ENCODE data around the gene SFXN3. TPM values are rescaled to one million over a fixed set of nuclear protein-coding genes. Genes with fewer than 3 reads are reported as not detected.
"Not testable (repeated sequence)": the region's sequence is repeated elsewhere in the genome, so short reads cannot be mapped to it uniquely, and the experiment has no call there.

The SFXN3 gene
- total and polyA plus RNA-seq, 11 donors = 11.7 to 37.4 (median 17.8) TPM

DNA sequence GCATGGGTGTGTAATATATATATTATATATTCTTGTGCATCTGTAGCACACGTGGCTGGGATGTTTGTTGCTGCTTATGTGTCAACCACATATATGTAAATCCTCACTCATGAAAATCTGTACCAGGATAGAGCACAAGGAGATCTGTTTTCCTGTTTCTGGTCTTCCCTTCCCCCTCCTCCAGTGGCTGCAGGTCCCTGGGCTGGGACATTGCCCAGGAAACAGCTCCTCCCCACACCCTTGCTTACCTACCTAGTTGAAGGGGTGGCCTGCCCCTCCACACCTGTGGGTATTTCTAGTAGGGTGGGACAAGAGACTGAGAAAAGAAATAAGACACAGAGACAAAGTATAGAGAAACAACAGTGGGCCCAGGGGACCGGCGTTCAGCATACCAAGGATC is 2.2 kb downstream of the SFXN3 start:
- no peak for TF ChIP-seq POLR2A (IDR thresholded peaks at IDR 0.05)
- TF ChIP-seq, protein P1, sequence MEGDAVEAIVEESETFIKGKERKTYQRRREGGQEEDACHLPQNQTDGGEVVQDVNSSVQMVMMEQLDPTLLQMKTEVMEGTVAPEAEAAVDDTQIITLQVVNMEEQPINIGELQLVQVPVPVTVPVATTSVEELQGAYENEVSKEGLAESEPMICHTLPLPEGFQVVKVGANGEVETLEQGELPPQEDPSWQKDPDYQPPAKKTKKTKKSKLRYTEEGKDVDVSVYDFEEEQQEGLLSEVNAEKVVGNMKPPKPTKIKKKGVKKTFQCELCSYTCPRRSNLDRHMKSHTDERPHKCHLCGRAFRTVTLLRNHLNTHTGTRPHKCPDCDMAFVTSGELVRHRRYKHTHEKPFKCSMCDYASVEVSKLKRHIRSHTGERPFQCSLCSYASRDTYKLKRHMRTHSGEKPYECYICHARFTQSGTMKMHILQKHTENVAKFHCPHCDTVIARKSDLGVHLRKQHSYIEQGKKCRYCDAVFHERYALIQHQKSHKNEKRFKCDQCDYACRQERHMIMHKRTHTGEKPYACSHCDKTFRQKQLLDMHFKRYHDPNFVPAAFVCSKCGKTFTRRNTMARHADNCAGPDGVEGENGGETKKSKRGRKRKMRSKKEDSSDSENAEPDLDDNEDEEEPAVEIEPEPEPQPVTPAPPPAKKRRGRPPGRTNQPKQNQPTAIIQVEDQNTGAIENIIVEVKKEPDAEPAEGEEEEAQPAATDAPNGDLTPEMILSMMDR (IDR thresholded peaks at IDR 0.05) = no peak
- no peak for ATAC-seq
- DNase-seq = peak in 1 of 5 donors; percentile 19
- Histone ChIP-seq H3K9me3 (no peaks in the 10 kb centered on the region), H3K36me3 (peaks cover 0 to 39% (median 38%) of the 10 kb centered on the region in 9 donors), H3K27ac (peak overlapping the region in 11 of 12 donors; percentile 87 to 100 (median 96)), H3K4me3 (peak overlapping the region in 10 of 12 donors; percentile 57 to 94 (median 68)), H3K27me3 (no peaks in the 10 kb centered on the region), H3K4me1 (peaks cover 0 to 39% (median 20%) of the 10 kb centered on the region in 12 donors)
- 73 to 88% (median 80%) methylated on average over 3 of the region's 3 CpGs for WGBS, 4 donors
- intact Hi-C loops (cut with DNase I) = loop anchor here in 3 of 10 donors (5.0 kb wide), 3 partner anchors 34 to 46 kb away; partner anchors contain the start of genes LZTS2 (in 1 of the 3), MRPL43 (in 1 of the 3) and TWNK (in 1 of the 3)

DNA sequence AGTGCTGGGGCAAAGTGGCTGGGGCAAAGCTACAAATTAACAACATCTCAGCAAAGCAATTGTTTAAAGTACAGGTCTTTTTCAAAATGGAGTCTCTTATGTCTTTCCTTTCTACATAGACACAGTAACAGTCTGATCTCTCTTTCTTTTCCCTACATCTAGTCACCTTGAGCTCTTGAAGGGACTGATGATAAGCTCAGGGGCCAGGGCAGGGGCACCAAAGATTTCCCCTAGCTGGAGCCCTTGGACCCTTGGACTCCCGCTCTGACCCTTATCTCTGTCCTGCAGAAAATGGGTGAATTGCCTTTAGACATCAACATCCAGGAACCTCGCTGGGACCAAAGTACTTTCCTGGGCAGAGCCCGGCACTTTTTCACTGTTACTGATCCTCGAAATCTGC is 3.4 kb downstream of the SFXN3 start:
- intact Hi-C loops (cut with DNase I) = loop anchor here in 3 of 10 donors (5.0 kb wide), 3 partner anchors 33 to 47 kb away; partner anchors contain the start of genes LZTS2 (in 1 of the 3), MRPL43 (in 1 of the 3) and TWNK (in 1 of the 3)
- peak in 1 of 5 donors; percentile 22 for DNase-seq
- H3K27me3 ChIP-seq, H3K4me3 ChIP-seq, ATAC-seq, H3K27ac ChIP-seq, H3K9me3 ChIP-seq: not testable (repeated sequence)
- 89 to 97% (median 91%) methylated on average over 4 of the region's 4 CpGs for WGBS, 4 donors
- Histone ChIP-seq H3K36me3 (peaks cover 0 to 51% (median 48%) of the 10 kb centered on the region in 9 donors), H3K4me1 (peaks cover 0 to 35% (median 20%) of the 10 kb centered on the region in 12 donors)

DNA sequence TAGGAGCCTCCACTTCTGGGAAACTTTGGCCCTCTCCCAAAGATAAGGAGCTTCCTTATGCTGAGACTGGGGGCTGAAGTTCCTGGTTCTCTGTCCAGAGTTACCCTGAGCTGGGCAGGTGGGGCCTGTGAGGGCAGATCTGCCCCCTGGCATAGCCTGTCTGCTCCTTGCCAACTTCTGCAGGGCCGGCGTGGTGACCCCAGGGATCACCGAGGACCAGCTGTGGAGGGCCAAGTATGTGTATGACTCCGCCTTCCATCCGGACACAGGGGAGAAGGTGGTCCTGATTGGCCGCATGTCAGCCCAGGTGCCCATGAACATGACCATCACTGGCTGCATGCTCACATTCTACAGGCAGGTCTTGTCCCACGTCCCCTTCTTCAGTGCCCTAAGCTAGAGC is 4.3 kb downstream of the SFXN3 start:
- H3K4me3 ChIP-seq = no peak overlapping the region
- intact Hi-C loops (cut with DNase I) = no loop called here
- H3K27me3 ChIP-seq = no peaks in the 10 kb centered on the region
- H3K9me3 ChIP-seq = no peaks in the 10 kb centered on the region
- DNase-seq (peak in 2 of 5 donors; percentile 19 to 28), ATAC-seq (no peak)
- WGBS, 4 donors = 84 to 94% (median 92%) methylated on average over 3 to 7 of the region's 7 CpGs; no CpG with 5 or more reads in 1 of the 4 donors
- peaks cover 0 to 30% (median 19%) of the 10 kb centered on the region in 12 donors for H3K4me1 ChIP-seq
- TF ChIP-seq POLR2A (IDR thresholded peaks at IDR 0.05) = no peak
- TF ChIP-seq, protein P1 (IDR thresholded peaks at IDR 0.05) = no peak
- H3K27ac ChIP-seq = no peak overlapping the region
- H3K36me3 ChIP-seq = peaks cover 0 to 57% (median 56%) of the 10 kb centered on the region in 9 donors

DNA sequence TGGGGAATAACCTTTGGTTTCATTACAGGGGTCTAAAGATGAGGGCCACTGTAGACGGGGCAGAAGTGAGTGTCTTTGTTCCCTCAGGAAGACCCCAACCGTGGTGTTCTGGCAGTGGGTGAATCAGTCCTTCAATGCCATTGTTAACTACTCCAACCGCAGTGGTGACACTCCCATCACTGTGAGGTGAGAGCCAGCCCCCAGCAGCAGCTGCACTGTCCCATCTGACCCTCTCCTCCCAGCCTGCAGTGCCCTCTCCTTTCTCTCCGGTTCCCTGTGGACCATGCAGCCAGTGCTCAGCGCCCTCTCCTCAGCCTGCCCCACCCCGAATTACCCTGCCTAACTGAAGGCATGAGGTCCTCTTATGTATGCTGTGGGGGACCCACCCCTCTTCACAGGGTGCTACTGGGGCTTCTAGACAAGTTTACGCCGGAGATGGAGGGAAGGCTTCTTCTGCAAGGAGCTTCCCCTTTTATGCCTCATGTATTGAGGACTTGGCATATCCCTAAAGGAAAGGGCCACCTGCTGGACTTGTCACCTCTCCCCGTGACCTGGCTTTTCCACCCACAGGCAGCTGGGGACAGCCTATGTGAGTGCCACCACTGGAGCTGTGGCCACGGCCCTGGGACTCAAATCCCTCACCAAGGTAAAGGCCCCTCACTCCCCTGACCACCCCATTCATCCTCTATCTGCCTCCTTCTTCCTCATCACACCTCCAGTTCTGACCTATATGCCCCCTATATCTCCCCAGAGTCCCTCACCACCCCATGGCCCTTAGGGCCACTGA is 5.1 kb downstream of the SFXN3 start:
- 85 to 94% (median 89%) methylated on average over 10 of the region's 10 CpGs for WGBS, 4 donors
- TF ChIP-seq, protein P1 (IDR thresholded peaks at IDR 0.05) = no peak
- TF ChIP-seq POLR2A (IDR thresholded peaks at IDR 0.05) = no peak
- H3K36me3 ChIP-seq = peaks cover 0 to 57% (median 56%) of the 10 kb centered on the region in 9 donors
- H3K9me3 ChIP-seq = no peaks in the 10 kb centered on the region
- H3K4me3 ChIP-seq = no peak overlapping the region
- DNase-seq (peak in 3 of 5 donors; percentile 7 to 28 (median 18)), ATAC-seq (no peak)
- no peak overlapping the region for H3K27ac ChIP-seq
- intact Hi-C loops (cut with DNase I) = no loop called here
- peaks cover 0 to 22% (median 14%) of the 10 kb centered on the region in 12 donors for H3K4me1 ChIP-seq
- H3K27me3 ChIP-seq = no peaks in the 10 kb centered on the region

Data from heart left ventricle (tissue), 16 donors.